DND-41 (cell line): ENCODE results near the gene PCA3.

Experiments
- CTCF ChIP-seq: IDR thresholded peaks from 2 replicates; pipeline ENCODE4 v1.5.1; 2012; ENCODE audit warnings: borderline replicate concordance, low read length, moderate library complexity, mild to moderate bottlenecking; ENCODE audit not compliant: poor library complexity, severe bottlenecking; ENCODE audit errors: extremely low read depth
- EZH2 ChIP-seq: IDR thresholded peaks from 3 replicates; pipeline ENCODE4 v1.6.1; 2012; ENCODE audit warnings: borderline replicate concordance, low read depth, mild to moderate bottlenecking, moderate library complexity, low read length, inconsistent platforms; ENCODE audit not compliant: severe bottlenecking

GRCh38 chr9:76835571-76836283 lies 71.5 kb downstream of the PCA3 start:
- TF ChIP-seq CTCF (no peak), EZH2 (no peak)
